Body of pancreas (tissue), 4 donors: ENCODE results near the gene CES3. TPM values are rescaled to one million over a fixed set of nuclear protein-coding genes. Genes with fewer than 3 reads are reported as not detected.
A peak's percentile ranks its signal among the peaks of the same experiment; 100 is the strongest.
"Not testable (repeated sequence)": the region's sequence is repeated elsewhere in the genome, so short reads cannot be mapped to it uniquely, and the experiment has no call there.

Experiments used
- ATAC-seq: fragments of 150-250 bp; one replicate; pipeline ENCODE4 v1.9.1; 2016
- DNase-seq, 4 donors: peaks; one replicate each; pipeline ENCODE4 v3.0.0-alpha.2; 2019
- H3K27ac ChIP-seq, 4 donors: fragments of 200-600 bp; sonication (generic); 1 replicate in 3 of 4; 2 replicates in 1 of 4; pipeline versions ENCODE4 v1.5.1 to v1.6.1; 2016 to 2019; ENCODE audit warnings: mild to moderate bottlenecking in 1 of 4, mixed read lengths in 1 of 4, moderate library complexity in 1 of 4
- H3K27me3 ChIP-seq, 2 donors: fragments of 200-600 bp; sonication (generic); one replicate each; pipeline ENCODE4 v1.6.0; 2016; ENCODE audit warnings: mild to moderate bottlenecking in 1 of 2
- H3K36me3 ChIP-seq, 2 donors: fragments of 200-600 bp; sonication (generic); replicated peaks in 1 of 2; 2 replicates each; pipeline ENCODE4 v1.5.1; 2016; ENCODE audit warnings: low read depth in 2 of 2; ENCODE audit not compliant: insufficient read depth in 1 of 2
- H3K4me1 ChIP-seq: fragments of 200-600 bp; sonication (generic); one replicate; pipeline ENCODE4 v1.6.0; 2016
- H3K4me3 ChIP-seq, 2 donors: fragments of 200-600 bp; sonication (generic); 1 replicate in 1 of 2; 2 replicates in 1 of 2; pipeline ENCODE4 v1.5.1; 2016 to 2019
- H3K9me3 ChIP-seq, 3 donors: fragments of 200-600 bp; sonication (generic); 1 replicate in 2 of 3; 2 replicates in 1 of 3; pipeline ENCODE4 v1.5.1; 2016
- POLR2A ChIP-seq, 3 donors: fragments of 450-650 bp; IDR thresholded peaks; one replicate each; pipeline ENCODE4 v1.6.1; 2016; ENCODE audit warnings: antibody characterized with exemption in 3 of 3, mild to moderate bottlenecking in 2 of 3
- WGBS, 2 donors: methylation state at CpG; one replicate each; pipeline ENCODE4 v1.1.5; 2017; 5-methylcytosine and 5-hydroxymethylcytosine counted together
- intact Hi-C: fragments of 100-400 bp; cut with DNase I; formaldehyde crosslinking; loops from one replicate; pipeline ENCODE4 v1.15.1; 2023
- total RNA-seq, 2 donors: library from RNA; depleted of rRNA; stranded (reverse); fragments of >200 nt; gene quantifications; one replicate each; pipeline ENCODE4 v1.1.0, GENCODE V29; 2016
- TF ChIP-seq, protein P1 (sequence below), 7 experiments: fragments of 450-650 bp in 4 of 7; fragments of 200-600 bp in 3 of 7; sonication (generic) in 3 of 7; IDR thresholded peaks; one replicate each; pipeline ENCODE4 v1.5.1; 2016 to 2019; ENCODE audit warnings: antibody characterized with exemption in 7 of 7

CES3 gene
- total RNA-seq, 2 donors from 2014 or later: 5.2 to 5.6 TPM

DNA sequence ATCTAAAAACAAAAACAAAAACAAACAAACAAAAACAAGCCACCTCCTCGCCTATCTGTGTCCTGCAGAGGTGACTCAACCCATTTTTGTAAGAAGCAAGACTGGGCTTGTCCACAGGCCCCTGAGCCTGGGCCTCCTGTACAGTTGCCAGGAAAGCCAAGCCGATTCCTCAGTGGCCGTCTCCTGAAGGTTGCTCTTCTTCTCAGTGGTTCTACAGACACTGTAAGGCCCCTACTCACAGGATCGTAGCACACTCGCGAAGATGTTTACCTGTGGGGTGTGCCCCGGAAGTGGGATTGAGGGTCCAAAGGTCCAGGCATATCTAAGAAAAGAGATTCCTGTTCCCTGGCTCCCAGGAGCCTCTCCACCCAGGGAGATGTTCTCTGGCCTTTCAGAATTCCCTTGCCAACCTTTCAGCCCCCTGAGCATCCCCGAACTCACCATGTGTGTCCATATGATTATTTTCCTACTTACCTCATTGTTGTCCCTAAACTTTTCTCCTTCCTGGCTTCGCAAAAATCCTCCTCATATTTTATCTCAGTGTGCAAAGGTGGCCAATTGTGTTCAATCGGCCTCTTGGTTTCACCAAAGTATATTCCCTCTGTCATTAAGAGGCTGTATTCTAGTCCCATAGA is 7.5 kb upstream of the CES3 start:
- intact Hi-C loops: no loop called here
- no peak for DNase-seq
- WGBS, 2 donors: 57 to 72% methylated on average over 7 to 10 of the region's 10 CpGs

DNA sequence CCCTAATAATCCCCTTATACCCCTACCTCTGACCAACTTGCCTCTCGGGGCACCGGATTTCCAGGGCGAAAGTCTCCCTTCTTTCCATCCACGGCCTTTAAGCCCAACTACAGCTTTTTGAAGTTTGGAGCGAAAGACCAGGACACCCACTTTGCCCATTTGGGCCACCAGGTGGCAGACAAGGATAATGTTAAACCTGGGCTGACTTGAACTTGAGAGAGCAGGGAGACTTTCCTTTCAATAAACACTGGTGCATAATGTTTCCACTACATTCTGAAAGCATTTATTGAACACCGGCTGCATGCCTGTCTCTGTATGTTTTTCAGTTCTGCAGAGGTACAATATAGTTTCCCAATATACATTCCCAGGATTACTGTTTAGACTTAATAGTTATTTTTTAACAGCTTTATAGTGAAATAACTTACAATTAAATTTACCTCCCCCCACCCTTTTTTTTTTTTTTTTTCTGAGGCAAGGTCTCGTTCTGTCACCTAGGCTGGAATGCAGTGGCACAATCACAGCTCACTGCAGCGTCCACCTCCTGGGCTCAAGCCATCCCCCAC is 6.9 kb upstream of the CES3 start:
- Histone ChIP-seq H3K36me3 (no peaks in the 10 kb centered on the region), H3K9me3 (no peaks in the 10 kb centered on the region), H3K4me1 (peaks cover 1% of the 10 kb centered on the region), H3K27me3 (peaks cover 0 to 1% of the 10 kb centered on the region in 2 donors), H3K27ac (no peak overlapping the region), H3K4me3 (no peak overlapping the region)
- 8% methylated on average over 8 of the region's 8 CpGs for WGBS, 2 donors
- DNase-seq (peak; percentile 81 to 88 (median 82)), ATAC-seq (peak; percentile 92)
- intact Hi-C loops: no loop called here
- no peak for TF ChIP-seq POLR2A (IDR thresholded peaks at IDR 0.05)
- TF ChIP-seq, protein P1, sequence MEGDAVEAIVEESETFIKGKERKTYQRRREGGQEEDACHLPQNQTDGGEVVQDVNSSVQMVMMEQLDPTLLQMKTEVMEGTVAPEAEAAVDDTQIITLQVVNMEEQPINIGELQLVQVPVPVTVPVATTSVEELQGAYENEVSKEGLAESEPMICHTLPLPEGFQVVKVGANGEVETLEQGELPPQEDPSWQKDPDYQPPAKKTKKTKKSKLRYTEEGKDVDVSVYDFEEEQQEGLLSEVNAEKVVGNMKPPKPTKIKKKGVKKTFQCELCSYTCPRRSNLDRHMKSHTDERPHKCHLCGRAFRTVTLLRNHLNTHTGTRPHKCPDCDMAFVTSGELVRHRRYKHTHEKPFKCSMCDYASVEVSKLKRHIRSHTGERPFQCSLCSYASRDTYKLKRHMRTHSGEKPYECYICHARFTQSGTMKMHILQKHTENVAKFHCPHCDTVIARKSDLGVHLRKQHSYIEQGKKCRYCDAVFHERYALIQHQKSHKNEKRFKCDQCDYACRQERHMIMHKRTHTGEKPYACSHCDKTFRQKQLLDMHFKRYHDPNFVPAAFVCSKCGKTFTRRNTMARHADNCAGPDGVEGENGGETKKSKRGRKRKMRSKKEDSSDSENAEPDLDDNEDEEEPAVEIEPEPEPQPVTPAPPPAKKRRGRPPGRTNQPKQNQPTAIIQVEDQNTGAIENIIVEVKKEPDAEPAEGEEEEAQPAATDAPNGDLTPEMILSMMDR (IDR thresholded peaks at IDR 0.05): peak; percentile 65 to 87 (median 83)

More for the DNA sequence above, 7.5 kb upstream of the CES3 start:
- Histone ChIP-seq H3K4me1 (peaks cover 4% of the 10 kb centered on the region), H3K9me3 (no peaks in the 10 kb centered on the region), H3K27me3 (peaks cover 0 to 7% of the 10 kb centered on the region in 2 donors), H3K27ac (no peak overlapping the region), H3K4me3 (no peak overlapping the region), H3K36me3 (no peaks in the 10 kb centered on the region)
- ATAC-seq: no peak
- TF ChIP-seq POLR2A (IDR thresholded peaks at IDR 0.05): no peak
- TF ChIP-seq, protein P1 (IDR thresholded peaks at IDR 0.05): no peak

DNA sequence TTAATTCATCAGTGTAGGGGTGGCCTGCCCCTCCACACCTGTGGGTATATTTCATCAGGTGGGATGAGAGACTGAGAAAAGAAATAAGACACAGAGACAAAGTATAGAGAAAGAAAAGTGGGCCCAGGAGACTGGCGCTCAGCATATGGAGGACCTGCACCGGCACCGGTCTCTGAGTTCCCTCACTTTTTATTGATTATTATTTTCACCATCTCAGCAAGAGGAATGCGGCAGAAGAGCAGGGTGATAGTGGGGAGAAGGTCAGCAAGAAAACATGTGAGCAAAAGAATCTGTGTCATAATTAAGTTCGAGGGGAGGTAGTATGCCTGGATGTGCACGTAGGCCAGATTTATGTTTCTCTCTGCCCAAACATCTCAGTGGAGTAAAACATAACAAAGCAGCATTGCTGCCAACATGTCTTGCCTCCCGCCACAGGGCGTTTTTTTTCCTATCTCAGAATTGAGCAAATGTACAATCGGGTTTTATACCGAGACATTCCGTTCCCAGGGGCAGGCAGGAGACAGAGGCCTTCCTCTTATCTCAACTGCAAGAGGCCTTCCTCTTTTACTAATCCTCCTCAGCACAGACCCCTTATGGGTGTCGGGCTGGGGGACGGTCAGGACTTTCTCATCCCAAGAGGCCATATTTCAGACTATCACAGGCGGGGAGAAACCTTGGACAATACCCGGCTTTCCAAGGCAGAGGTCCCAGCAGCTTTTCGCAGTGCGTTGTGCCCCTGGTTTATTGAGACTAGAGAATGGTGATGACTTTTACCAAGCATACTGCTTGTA is 5.5 kb upstream of the CES3 start:
- H3K36me3 ChIP-seq, DNase-seq, H3K4me3 ChIP-seq, H3K27me3 ChIP-seq, intact Hi-C loops, H3K27ac ChIP-seq, H3K9me3 ChIP-seq, ATAC-seq, H3K4me1 ChIP-seq: not testable (repeated sequence)
- WGBS, 2 donors: 61 to 67% methylated on average over 17 of the region's 17 CpGs

DNA sequence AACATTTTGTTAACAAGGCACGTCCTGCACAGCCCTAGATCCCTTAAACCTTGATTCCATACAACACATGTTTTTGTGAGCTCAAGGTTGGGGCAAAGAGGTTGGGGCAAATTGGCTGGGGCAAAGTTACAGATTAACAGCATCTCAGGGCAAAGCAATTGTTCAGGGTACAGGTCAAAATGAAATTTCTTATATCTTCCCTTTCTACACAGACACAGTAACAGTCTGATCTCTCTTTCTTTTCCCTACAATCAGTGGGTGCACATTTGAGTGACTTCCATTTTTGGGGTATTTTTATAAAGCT is 5.0 kb upstream of the CES3 start:
- H3K27ac ChIP-seq, intact Hi-C loops, H3K9me3 ChIP-seq, H3K4me3 ChIP-seq, ATAC-seq, H3K27me3 ChIP-seq, H3K4me1 ChIP-seq, DNase-seq, H3K36me3 ChIP-seq: not testable (repeated sequence)
- WGBS, 2 donors: 47 to 54% methylated on average over 1 of the region's 1 CpG

DNA sequence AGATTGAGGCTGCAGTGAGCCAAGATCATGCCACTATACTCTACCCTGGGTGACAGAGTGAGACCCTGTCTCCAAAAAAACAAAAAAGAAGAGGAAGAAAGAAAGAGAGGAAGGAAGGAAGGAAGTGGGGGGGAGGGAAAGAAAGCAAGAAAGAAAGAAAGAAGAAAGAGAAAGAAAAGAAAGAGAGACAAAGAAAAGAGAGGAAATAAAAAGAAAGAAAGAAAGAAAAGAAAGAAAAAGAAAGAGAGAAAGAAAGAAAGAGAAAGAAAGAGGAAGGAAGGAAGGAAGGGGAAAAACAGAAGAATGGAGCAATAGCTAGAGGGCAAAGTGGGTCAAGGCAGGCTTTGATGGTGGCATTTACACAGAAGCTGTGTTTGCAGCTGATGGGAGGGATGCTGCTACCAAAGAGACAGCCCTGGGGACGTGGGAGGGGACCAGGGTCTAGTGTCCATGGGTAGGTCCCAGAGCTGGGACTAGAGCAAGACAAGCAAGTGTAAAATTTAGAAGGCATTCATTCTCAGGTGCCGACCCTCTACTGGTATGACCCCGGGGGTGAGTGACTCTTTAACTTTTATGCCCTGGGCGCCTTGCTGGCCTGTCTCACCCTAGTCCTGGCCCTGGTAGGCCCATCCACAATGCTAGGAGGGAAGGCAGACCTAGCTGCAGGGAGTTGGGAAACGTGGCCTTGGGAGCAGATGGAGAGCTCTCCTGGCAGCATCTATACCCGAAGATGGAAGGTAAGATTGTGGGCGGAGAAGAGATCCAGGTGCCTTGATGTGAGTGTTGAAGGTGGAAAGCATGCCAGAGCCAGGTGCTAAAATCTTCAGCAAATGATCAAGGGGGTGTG is 2.0 kb upstream of the CES3 start:
- TF ChIP-seq POLR2A (IDR thresholded peaks at IDR 0.05): no peak
- TF ChIP-seq, protein P1 (IDR thresholded peaks at IDR 0.05): no peak
- no peak overlapping the region for H3K27ac ChIP-seq
- 31 to 61% methylated on average over 6 to 7 of the region's 7 CpGs for WGBS, 2 donors
- H3K4me3 ChIP-seq: no peak overlapping the region
- no peak for ATAC-seq
- H3K36me3 ChIP-seq: no peaks in the 10 kb centered on the region
- H3K27me3 ChIP-seq: no peaks in the 10 kb centered on the region
- H3K9me3 ChIP-seq: no peaks in the 10 kb centered on the region
- intact Hi-C loops: no loop called here
- DNase-seq: peak in 2 of 4 donors; percentile 44 to 53
- H3K4me1 ChIP-seq: peaks cover 19% of the 10 kb centered on the region
